Sigmoid colon (tissue), 4 donors: ENCODE results near the gene NCOA6.

Experiments used
- CTCF ChIP-seq, 4 experiments: fragments of 450-650 bp in 3 of 4; fragments of 200-600 bp in 1 of 4; IDR thresholded peaks; one replicate each; pipeline ENCODE4 v1.5.1; 2016 to 2019; ENCODE audit warnings: antibody characterized with exemption in 4 of 4, mild to moderate bottlenecking in 3 of 4, moderate library complexity in 2 of 4
- EP300 ChIP-seq, 4 donors: sonication (generic); formaldehyde crosslinking; IDR thresholded peaks; one replicate each; pipeline ENCODE4 v1.6.1; 2017; ENCODE audit warnings: antibody characterized with exemption in 4 of 4
- POLR2A ChIP-seq, 2 donors: fragments of 450-650 bp; IDR thresholded peaks; one replicate each; pipeline ENCODE4 v1.6.1; 2016; ENCODE audit warnings: antibody characterized with exemption in 2 of 2, mild to moderate bottlenecking in 2 of 2, moderate library complexity in 2 of 2
- POLR2AphosphoS5 ChIP-seq, 4 donors: sonication (generic); formaldehyde crosslinking; IDR thresholded peaks; one replicate each; pipeline ENCODE4 v1.6.1; 2017; ENCODE audit warnings: antibody characterized with exemption in 4 of 4

GRCh38 chr20:34794006-34794585 is 31.4 kb downstream of the NCOA6 start:
- TF ChIP-seq CTCF (IDR thresholded peaks at IDR 0.05), result no peak
- no peak for TF ChIP-seq POLR2A (IDR thresholded peaks at IDR 0.05)
- TF ChIP-seq POLR2AphosphoS5 (IDR thresholded peaks at IDR 0.05), result no peak
- no peak for TF ChIP-seq EP300 (IDR thresholded peaks at IDR 0.05)
